Thoracic aorta (tissue), 2 donors: ENCODE data around the gene GDAP1L1. TPM values are rescaled to one million over a fixed set of nuclear protein-coding genes. Genes with fewer than 3 reads are reported as not detected.
A peak's percentile ranks its signal among the peaks of the same experiment; 100 is the strongest.
"Not testable (repeated sequence)": the region's sequence is repeated elsewhere in the genome, so short reads cannot be mapped to it uniquely, and the experiment has no call there.

Source experiments
- ATAC-seq: fragments of 150-250 bp; one replicate; pipeline ENCODE4 v1.8.0; 2017; ENCODE audit warnings: low read depth; ENCODE audit not compliant: insufficient number of reproducible peaks, low FRiP score
- DNase-seq: peaks from one replicate; pipeline ENCODE4 v3.0.0-alpha.2; 2020; ENCODE audit warnings: low spot score
- H3K27ac ChIP-seq, 2 donors: fragments of 200-600 bp; sonication (generic); 1 replicate in 1 of 2; 2 replicates in 1 of 2; pipeline ENCODE4 v1.5.1; 2016; ENCODE audit warnings: mild to moderate bottlenecking in 2 of 2, moderate library complexity in 2 of 2
- H3K27me3 ChIP-seq: fragments of 200-600 bp; sonication (generic); replicated peaks from 2 replicates; pipeline ENCODE4 v1.6.0; 2016; ENCODE audit warnings: mild to moderate bottlenecking; ENCODE audit not compliant: insufficient read depth
- H3K36me3 ChIP-seq: fragments of 200-600 bp; sonication (generic); one replicate; pipeline ENCODE4 v1.5.1; 2016
- H3K4me1 ChIP-seq, 2 donors: fragments of 200-600 bp; sonication (generic); 1 replicate in 1 of 2; 2 replicates in 1 of 2; pipeline versions ENCODE4 v1.5.1 to v1.6.0; 2016; ENCODE audit warnings: low read depth in 2 of 2, mild to moderate bottlenecking in 1 of 2; ENCODE audit not compliant: control insufficient read depth in 1 of 2
- H3K4me3 ChIP-seq: fragments of 200-600 bp; sonication (generic); 2 replicates; pipeline ENCODE4 v1.5.1; 2016; ENCODE audit warnings: mild to moderate bottlenecking
- H3K9me3 ChIP-seq: fragments of 200-600 bp; sonication (generic); 2 replicates; pipeline ENCODE4 v1.5.1; 2016
- CTCF ChIP-seq: fragments of 200-600 bp; sonication (generic); IDR thresholded peaks from one replicate; pipeline ENCODE4 v1.5.1; 2019; ENCODE audit warnings: antibody characterized with exemption
- total RNA-seq, 2 donors: library from RNA; depleted of rRNA; stranded (reverse); fragments of >200 nt; gene quantifications; one replicate each; pipeline versions ENCODE4 v1.1.0 to v1.2.3, GENCODE V29; 2016

GDAP1L1 gene
- total RNA-seq, 2 donors from 2014 or later: not detected

GRCh38 chr20:44326391-44327159, 79.5 kb downstream of the GDAP1L1 start:
- no peak for DNase-seq
- H3K27ac ChIP-seq: no peak overlapping the region
- peaks cover 3 to 6% of the 10 kb centered on the region in 2 donors for H3K4me1 ChIP-seq
- no peak for TF ChIP-seq CTCF
- ATAC-seq: no peak
- no peaks in the 10 kb centered on the region for H3K27me3 ChIP-seq
- H3K36me3 ChIP-seq: no peaks in the 10 kb centered on the region
- no peaks in the 10 kb centered on the region for H3K9me3 ChIP-seq
- H3K4me3 ChIP-seq: peak overlapping the region; percentile 53

- not testable (repeated sequence) for ATAC-seq
These were observed 80.6 kb downstream of the GDAP1L1 start for GRCh38 chr20:44327748-44328147.

GRCh38 chr20:44328428-44328827, 81.3 kb downstream of the GDAP1L1 start:
- DNase-seq: no peak
- no peak for ATAC-seq
- H3K4me3 ChIP-seq: no peak overlapping the region
- no peak for TF ChIP-seq CTCF
- no peaks in the 10 kb centered on the region for H3K27me3 ChIP-seq
- no peak overlapping the region for H3K27ac ChIP-seq
- H3K36me3 ChIP-seq: no peaks in the 10 kb centered on the region
- no peaks in the 10 kb centered on the region for H3K9me3 ChIP-seq
- H3K4me1 ChIP-seq: peaks cover 3 to 6% of the 10 kb centered on the region in 2 donors

More at GRCh38 chr20:44327748-44328147, 80.6 kb downstream of the GDAP1L1 start:
- H3K27me3 ChIP-seq, H3K4me3 ChIP-seq, H3K4me1 ChIP-seq, H3K27ac ChIP-seq, H3K9me3 ChIP-seq, DNase-seq, H3K36me3 ChIP-seq: not testable (repeated sequence)

Other genes with a start within 250 kb of the GDAP1L1 start
- gene JPH2, start 60.1 kb upstream of the GDAP1L1 start, total RNA-seq: 100 to 1,000 TPM; 169 to 179 TPM
- gene OSER1, start 36.5 kb upstream of the GDAP1L1 start, total RNA-seq: 10 to 100 TPM; 33.6 to 34.4 TPM
- gene FITM2, start 63.9 kb downstream of the GDAP1L1 start, total RNA-seq: 1 to 10 TPM; 7.5 to 8.7 TPM
- gene R3HDML, start 89.7 kb downstream of the GDAP1L1 start, total RNA-seq: not detected
- under 1 TPM in 1 of 2 donors, not detected in 1; 0.78 TPM for gene HNF4A, start 108.4 kb downstream of the GDAP1L1 start, total RNA-seq
- gene TTPAL, start 228.6 kb downstream of the GDAP1L1 start, total RNA-seq: 10 to 100 TPM in 1 of 2 donors, 1 to 10 TPM in 1; 7.3 to 17.6 TPM